ENCODE results near the gene SSTR4.

The SSTR4 gene

DNA sequence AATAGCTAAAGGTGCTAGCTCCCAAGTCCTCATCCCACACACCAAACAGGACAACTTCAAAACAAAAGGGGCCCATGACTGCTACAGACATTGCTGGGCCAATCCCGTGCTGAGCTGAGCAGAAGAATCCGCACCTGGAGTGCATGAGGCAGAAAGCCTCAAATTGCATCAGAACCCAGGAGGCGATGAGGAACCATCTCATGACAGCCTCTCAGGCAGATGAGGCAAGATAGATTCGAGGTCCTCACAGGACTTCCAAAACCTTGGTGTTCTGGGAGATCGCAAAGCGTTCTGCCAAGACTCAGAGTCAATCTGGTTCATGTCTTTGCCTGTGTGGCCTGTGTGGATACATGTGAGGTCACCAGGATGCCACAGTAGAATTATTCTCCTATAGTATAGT, 32.8 kb upstream of the SSTR4 start:
- TF ChIP-seq, protein P1, sequence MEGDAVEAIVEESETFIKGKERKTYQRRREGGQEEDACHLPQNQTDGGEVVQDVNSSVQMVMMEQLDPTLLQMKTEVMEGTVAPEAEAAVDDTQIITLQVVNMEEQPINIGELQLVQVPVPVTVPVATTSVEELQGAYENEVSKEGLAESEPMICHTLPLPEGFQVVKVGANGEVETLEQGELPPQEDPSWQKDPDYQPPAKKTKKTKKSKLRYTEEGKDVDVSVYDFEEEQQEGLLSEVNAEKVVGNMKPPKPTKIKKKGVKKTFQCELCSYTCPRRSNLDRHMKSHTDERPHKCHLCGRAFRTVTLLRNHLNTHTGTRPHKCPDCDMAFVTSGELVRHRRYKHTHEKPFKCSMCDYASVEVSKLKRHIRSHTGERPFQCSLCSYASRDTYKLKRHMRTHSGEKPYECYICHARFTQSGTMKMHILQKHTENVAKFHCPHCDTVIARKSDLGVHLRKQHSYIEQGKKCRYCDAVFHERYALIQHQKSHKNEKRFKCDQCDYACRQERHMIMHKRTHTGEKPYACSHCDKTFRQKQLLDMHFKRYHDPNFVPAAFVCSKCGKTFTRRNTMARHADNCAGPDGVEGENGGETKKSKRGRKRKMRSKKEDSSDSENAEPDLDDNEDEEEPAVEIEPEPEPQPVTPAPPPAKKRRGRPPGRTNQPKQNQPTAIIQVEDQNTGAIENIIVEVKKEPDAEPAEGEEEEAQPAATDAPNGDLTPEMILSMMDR (IDR thresholded peaks at IDR 0.05): no peak

DNA sequence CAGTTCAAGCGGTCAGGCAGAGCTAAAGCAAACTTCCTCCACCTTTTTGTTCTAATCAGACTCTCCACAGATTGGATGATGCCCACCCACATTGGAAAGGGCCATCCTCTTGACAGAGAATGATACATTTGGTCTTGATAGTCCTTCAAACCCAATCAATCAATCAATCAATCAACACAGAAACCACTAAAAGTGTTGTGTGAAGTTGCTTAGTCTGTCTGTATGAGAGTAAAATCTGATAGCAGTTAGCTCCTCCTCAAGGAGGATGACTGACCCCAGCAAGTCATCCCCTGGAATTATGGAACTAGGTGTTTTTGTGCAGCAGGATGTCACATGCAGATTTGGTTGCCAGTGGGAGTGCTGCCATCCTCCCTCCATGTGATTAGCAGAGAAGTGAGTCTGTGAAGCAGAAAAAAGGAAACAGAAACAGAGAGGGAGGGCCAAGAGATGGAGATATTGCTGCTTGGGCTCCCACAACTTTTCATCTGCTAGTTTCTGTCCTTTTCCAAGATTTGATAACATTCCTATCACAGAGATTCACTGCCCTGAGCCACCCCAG, 32.0 kb upstream of the SSTR4 start:
- TF ChIP-seq, protein P1 (IDR thresholded peaks at IDR 0.05): no peak

DNA sequence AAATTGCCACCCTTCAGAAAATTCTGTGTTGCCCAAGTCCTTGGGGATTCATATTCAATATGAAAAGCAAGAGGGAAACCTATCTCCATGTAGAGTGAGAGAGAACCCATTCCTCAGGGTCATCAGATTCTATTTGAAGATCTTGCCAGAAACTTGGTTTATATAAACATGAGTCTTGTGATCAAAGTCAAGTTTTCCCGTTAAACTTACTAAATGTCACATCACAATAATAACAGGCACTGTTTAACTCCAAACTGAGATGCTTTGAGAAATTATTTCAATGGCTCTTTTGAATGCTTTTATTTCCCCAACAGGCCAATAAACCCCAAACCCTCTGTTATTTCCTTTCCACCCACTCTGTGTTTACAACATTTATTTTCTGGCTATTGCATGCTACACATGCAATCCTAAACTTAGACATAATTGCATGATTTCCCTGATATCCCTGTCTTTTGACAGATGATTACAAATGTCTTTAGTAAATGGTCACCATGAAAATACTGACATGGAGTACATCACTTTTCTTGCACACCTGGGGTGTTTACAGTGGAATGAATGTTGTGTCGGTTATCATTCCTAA, 31.1 kb upstream of the SSTR4 start:
- TF ChIP-seq, protein P1 (IDR thresholded peaks at IDR 0.05): no peak

DNA sequence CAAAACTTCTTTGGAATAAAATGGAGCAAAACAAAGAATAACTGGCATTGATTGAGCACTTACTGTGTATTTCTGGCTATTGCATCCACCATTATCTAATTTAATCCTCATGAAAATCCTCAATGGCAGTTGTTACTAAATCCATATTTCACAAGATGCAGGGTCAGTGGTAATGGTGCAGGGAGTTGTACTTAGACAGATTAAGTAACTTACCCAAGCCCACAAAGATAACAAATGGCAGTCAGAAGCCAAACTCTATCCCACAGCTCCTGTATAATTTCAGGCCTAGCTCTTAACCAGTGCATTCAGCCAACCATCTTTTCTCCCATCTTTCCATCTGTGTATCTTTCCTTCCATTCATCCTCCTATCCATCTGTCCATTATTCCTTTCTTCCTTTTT, 29.3 kb upstream of the SSTR4 start:
- TF ChIP-seq, protein P1 (IDR thresholded peaks at IDR 0.05): no peak

DNA sequence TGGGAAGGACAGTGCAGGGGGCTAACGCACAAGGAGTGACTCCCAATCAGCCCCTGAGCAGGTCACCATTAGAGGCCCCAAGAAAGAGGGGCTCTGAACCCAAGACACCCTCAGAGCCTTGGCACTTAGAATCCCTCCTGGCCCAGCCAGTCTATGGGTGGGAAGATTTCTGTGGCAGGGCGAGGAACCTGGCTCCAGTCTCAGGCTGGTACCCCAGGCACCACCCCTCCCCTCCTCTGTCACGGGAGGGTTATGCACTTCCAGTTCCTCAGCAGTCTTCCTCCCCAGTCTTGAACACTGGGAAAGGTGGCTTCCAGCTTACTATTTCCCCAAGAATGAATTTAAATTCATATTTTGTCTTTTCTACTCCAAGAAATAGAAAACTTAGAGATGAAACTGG, 27.6 kb upstream of the SSTR4 start:
- TF ChIP-seq, protein P1 (IDR thresholded peaks at IDR 0.05): no peak

DNA sequence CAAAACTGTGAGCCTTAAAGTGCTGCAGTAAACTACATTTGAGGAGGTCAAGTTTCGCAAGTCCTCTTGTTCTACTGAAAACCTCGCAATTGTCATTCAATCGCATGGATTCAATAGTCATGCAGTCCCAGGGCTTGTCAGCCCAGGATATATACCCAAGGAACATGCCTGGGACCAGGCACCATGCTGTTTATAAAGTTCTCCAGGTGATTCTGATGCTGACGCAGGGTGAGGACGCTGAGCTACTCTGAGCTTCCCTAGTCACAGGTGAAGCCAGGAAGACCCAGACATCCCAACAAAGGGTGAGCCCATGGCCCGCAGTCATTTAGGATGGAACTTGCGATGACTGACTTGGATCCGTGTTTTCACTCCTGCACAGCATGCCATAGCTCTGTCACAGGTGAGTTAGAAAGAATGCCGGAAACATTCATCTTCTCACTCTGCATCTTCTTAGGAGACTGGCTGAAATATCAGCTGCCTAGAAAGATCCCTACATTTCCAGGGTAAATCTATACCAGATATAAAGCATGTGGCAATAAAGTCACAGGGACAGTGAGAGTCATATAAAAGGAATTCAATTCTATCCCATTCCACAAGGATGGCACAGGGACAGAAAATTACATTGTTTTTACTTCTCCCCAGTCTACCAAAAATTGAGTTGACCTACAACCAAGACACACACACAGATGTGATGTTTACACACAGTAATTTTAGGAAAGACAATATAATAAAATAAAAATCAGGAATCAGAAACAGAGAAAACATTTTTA, 27.0 kb upstream of the SSTR4 start:
- TF ChIP-seq, protein P1 (IDR thresholded peaks at IDR 0.05): no peak

DNA sequence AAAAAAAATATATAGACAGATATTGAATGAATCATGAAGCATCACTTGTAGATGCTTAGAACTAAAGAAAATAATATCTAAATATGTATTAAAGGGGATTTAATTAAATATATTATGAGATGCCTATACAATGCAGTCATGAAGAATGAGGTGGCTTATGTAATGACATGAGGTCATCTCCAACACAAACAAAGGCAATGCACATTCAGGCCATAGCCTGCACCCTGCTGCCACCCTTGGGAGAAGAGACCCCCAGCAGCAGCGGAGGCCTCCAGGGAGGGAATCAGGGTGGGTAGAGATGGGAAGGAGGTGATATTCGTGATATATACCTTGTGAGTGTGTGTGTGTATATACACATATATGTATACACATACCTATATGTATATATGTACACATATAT, 26.4 kb upstream of the SSTR4 start:
- TF ChIP-seq, protein P1 (IDR thresholded peaks at IDR 0.05): no peak

All from LNCAP (cell line).